ENCODE data around the gene TRPM5.
A peak's percentile ranks its signal among the peaks of the same experiment; 100 is the strongest.

The TRPM5 gene

GRCh38 chr11:2402890-2403645, 41.2 kb downstream of the TRPM5 start:
- no peak for DNase-seq (ENCODE audit: low read depth)

- no peak for DNase-seq (ENCODE audit: low read depth)
These were observed 42.2 kb downstream of the TRPM5 start for GRCh38 chr11:2402106-2402505.

DNA sequence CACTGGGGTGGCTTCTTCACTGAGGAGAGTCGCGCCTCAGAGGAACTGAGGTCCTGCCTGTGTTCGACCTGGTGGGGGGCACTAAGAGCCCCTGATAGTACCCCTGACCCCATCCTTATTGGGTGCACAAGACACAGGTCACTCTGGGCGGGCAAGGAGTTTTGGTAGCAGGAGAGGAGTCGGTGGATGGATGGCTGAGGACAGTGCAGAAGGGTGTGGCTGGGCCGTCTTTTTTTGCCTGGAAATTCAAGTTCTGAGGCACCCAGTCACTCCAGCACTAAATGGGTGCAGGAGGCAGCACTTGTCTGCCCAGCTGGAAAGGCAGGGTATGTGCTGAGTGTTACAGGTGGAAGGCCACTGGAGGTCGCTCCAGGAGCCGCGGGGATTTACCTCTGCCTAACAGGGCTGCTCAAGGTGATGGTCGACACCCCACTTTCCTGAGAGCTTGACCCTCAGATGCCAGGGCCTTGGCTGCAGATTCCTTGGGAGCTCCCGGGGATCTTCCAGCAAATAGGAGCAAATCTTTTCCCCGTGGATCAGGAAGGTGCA, 42.8 kb downstream of the TRPM5 start:
- DNase-seq (ENCODE audit: low read depth) = no peak

DNA sequence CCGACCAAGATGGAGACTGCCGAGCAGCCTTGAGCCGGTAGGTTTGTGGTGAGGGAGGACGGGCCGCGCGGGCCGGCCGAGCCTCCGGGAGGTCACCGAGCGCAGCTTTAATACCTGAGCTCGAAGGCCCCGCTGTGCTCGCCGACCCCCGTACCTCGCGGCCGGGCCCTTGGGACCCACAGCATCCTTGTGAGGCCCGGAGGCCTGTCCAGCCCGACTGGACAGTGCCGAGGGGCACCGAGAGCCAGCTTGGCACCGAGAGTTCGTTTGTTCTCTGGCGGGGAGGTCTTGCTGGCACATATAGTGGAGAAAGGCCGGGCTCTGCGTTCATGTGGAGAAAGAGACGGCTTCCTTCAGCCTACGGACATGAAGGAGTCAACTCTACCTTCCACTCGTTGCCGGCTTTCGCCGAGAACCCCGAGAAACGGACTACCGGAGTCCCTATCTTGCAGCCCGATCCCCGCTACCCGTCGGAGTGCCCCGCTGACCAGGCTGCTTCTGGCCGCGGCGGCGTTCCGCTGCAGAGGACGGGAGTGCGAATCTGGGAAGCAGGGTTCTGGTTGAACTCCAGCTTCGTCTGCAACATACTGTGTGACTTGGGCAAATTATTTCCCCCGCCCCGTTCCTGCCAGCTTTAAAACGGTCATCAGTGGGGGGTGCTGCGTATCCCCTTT, 43.4 kb downstream of the TRPM5 start:
- DNase-seq (ENCODE audit: low read depth) = no peak

GRCh38 chr11:2400069-2400761, 44.1 kb downstream of the TRPM5 start, which contains the start of gene TSSC4:
TSS of gene TSSC4 (plus strand) at chr11:2400750. CDS start at chr11:2402634, 1,884 bp downstream.
- DNase-seq (ENCODE audit: low read depth) = peak; percentile 100

DNA sequence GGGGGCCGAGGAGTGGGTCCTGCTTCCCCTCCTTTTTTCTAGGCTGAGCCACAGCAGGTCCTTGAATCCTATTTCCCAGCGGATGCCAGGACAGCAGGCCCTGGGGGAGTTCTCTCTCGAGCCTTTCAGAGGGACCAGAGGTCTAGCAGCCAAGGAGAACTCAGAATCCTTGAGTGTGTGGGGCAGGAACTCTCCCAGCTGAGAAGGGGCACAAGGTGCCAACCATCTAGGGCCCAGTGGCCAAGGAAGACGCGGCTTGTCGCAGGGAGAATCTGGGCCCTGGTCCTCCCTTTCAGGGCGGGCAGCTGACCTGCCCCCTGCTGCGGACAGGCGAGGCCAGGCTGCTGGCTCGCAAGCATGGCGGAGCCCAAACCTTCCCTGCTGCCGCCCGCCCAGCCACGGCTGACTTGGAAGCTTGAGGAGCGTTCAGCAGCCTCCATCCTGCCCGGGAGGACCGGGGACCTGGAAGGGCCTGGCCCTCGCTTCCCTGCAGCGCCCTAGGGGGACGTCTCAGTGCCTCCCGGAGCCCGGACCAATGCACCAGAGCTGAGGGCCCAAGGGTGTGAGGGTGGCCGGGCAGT, 44.7 kb downstream of the TRPM5 start:
- no peak for DNase-seq (ENCODE audit: low read depth)

DNA sequence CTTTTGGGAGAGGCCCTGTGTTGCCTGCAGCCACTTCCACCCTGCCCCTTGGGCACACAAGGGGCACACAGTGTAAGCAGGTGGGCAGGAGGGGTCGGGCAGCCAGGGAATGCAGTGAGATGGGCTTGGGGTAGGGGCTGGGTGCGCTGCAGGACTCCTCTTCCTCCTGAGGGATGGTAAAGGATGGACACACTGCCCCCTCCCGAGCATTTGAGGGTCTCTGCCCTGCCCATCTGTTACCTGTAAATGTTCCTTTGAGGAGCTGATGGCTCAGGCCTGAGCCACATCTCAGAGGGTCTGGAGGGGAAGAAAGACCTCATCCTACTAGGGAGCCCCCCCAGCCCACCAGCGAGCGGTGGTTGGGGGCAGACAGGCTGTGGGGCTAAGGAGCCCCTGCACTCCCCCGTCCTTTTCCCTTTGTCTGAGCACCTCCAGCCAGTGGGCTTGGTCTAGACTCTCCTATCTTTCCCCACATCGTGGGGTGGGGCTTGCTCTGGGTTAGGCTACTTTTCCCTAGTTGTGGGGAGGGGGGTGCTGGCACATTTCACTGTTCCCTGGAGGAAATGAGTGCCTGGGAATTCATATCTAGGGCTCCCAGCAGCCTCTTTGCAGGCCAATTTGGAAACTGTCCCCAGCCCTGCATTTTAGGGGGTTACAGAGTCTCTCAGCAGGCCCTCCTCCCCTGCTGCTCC, 45.5 kb downstream of the TRPM5 start:
- no peak for DNase-seq (ENCODE audit: low read depth)

DNA sequence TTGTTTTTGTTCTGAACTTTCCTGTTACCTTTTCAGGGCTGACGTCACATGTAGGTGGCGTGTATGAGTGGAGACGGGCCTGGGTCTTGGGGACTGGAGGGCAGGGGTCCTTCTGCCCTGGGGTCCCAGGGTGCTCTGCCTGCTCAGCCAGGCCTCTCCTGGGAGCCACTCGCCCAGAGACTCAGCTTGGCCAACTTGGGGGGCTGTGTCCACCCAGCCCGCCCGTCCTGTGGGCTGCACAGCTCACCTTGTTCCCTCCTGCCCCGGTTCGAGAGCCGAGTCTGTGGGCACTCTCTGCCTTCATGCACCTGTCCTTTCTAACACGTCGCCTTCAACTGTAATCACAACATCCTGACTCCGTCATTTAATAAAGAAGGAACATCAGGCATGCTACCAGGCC, 47.3 kb downstream of the TRPM5 start:
- DNase-seq (ENCODE audit: low read depth) = no peak

- no peak for DNase-seq (ENCODE audit: low read depth)
These were observed 47.8 kb downstream of the TRPM5 start for GRCh38 chr11:2396471-2396870.

GRCh38 chr11:2395856-2396255, 48.5 kb downstream of the TRPM5 start:
- DNase-seq (ENCODE audit: low read depth) = no peak

DNA sequence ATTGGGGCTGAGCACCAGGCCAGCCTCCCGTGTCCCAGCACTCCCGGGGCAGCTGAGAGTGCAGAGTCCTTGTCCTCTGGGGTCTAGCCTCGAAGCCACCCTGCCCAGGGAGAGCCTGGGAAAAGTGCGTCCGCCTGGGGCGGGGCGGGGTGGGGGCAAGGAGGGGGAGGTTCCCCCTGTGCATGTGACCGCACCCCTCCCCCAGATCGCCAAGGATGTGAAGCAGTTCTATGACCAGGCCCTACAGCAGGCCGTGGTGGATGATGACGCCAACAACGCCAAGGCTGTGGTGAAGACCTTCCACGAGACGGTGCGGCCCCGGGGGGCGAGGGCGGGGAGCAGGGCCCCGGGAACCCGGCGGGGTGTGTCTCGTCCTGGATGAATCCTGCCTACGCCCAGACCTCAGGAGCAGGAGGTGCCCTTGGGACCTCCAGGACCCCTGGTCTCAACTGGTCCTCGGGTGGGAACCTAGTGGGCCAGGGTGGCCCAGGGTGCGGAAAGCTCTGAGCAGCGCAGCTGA, 49.0 kb downstream of the TRPM5 start:
- no peak for DNase-seq (ENCODE audit: low read depth)

GRCh38 chr11:2394818-2395105, 49.6 kb downstream of the TRPM5 start:
- DNase-seq (ENCODE audit: low read depth) = no peak

Measured in stromal cell of bone marrow (primary cell).